ENCODE results near the gene IGFBPL1. TPM values are rescaled to one million over a fixed set of nuclear protein-coding genes. Genes with fewer than 3 reads are reported as not detected.

The IGFBPL1 gene
- polyA plus RNA-seq, 1 donor (not counting 4 experiments of a cell fraction or from before 2014, with no cell fraction given): not detected

DNA sequence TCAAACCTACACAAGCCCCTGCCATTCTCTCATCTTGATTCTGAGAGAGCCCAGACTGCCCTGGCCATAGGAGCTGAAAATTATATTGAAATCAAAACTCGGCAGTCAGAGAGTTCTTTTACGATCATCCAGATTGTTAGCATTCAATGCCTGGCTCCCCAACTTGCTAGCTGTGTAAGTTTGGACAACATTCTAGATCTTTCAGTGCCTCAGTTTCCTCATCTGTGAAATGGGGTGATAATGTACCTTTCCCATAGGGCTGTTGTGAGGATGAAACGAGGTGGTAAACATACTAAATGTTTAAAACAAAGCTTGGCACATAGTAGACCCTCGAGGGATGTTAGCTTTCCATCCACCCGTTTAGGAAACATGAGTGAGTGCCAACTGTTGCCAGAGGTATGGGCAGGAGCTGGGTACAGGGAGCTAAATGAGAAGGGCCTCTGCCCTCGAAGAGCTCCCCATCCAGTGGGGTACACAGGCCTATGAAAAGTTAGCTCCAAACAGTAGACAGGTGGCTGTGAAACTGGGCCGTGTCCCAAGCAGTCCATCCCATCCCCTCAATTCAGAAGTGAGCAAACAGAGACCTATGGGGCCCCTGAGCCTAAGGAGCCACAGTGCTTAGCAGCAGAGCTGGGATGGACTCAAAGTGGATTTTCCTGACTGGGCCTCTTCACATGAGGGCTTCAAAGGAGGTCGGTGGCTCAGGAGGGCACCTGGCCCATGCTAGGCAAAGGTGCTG, 17.3 kb upstream of the IGFBPL1 start:
- TF ChIP-seq, protein P1, sequence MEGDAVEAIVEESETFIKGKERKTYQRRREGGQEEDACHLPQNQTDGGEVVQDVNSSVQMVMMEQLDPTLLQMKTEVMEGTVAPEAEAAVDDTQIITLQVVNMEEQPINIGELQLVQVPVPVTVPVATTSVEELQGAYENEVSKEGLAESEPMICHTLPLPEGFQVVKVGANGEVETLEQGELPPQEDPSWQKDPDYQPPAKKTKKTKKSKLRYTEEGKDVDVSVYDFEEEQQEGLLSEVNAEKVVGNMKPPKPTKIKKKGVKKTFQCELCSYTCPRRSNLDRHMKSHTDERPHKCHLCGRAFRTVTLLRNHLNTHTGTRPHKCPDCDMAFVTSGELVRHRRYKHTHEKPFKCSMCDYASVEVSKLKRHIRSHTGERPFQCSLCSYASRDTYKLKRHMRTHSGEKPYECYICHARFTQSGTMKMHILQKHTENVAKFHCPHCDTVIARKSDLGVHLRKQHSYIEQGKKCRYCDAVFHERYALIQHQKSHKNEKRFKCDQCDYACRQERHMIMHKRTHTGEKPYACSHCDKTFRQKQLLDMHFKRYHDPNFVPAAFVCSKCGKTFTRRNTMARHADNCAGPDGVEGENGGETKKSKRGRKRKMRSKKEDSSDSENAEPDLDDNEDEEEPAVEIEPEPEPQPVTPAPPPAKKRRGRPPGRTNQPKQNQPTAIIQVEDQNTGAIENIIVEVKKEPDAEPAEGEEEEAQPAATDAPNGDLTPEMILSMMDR (optimal IDR thresholded peaks at IDR 0.05 in 1 of 3, IDR thresholded peaks at IDR 0.05 in 1 of 3, conservative IDR thresholded peaks at IDR 0.05 in 1 of 3; ENCODE audit: extremely low read depth in 1 of 3, insufficient read depth in 2 of 3, low read length in 3 of 3): no peak
- no peak for TF ChIP-seq EZH2 (IDR thresholded peaks at IDR 0.05; ENCODE audit: low read length)
- no peak for FAIRE-seq

DNA sequence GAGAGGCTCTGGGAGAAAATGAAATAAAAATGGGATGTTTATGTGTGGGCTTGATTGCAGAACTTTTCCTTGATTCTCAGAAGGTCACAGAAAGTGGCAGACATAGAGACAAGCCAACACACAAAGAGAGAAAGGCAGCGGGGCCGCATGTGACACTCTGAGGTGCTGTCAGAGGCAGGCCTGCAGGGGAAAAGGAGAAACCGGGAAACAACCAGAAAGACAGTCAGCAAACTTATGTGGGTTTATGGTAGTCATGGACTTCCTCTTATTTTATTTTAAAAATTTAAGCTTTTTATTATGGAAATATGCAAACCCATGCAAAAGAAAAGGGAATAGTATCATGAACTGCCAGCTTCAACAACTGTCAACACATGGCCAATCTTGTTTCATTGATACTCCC, 16.3 kb upstream of the IGFBPL1 start:
- Histone ChIP-seq H3K36me3 (ENCODE audit: control insufficient read depth in 2 of 2, extremely low read depth in 1 of 2, insufficient read depth in 2 of 2, low read length in 2 of 2) (no peaks in the 10 kb centered on the region), H2AFZ (ENCODE audit: control insufficient read depth, low read length) (no peak overlapping the region), H3K27me3 (ENCODE audit: control insufficient read depth, extremely low read depth, insufficient read depth, low read length) (no peaks in the 10 kb centered on the region), H3K4me2 (ENCODE audit: control insufficient read depth, extremely low read depth, insufficient read depth, low read depth, low read length) (no peak overlapping the region), H3K4me1 (ENCODE audit: control insufficient read depth, extremely low read depth, insufficient read depth, low read length) (peaks cover 19% of the 10 kb centered on the region), H3K9ac (ENCODE audit: control insufficient read depth, extremely low read depth, insufficient read depth, low read length) (no peak overlapping the region), H3K9me1 (ENCODE audit: control insufficient read depth, extremely low read depth, insufficient read depth, low read length) (no peaks in the 10 kb centered on the region), H3K79me2 (ENCODE audit: control insufficient read depth, insufficient read depth, low read length) (no peaks in the 10 kb centered on the region), H3K27ac (ENCODE audit: control insufficient read depth, insufficient read depth, low read length) (no peak overlapping the region), H4K20me1 (ENCODE audit: control insufficient read depth, extremely low read depth, insufficient read depth, low read length) (no peaks in the 10 kb centered on the region), H3K9me3 (ENCODE audit: control insufficient read depth, low read depth, low read length) (no peaks in the 10 kb centered on the region), H3K4me3 (ENCODE audit: control insufficient read depth in 2 of 3, extremely low read depth in 1 of 3, insufficient read depth in 2 of 3, low read depth in 1 of 3, low read length in 3 of 3) (no peak overlapping the region)
- DNase-seq (ENCODE audit: low read depth, low spot score): no peak
- dilution Hi-C loops (cut with MboI; ENCODE audit: extremely low pct_ligation_motif_present, low sequenced_read_pairs): no loop called here
- no peak for FAIRE-seq
- no peak for TF ChIP-seq EZH2 (IDR thresholded peaks at IDR 0.05; ENCODE audit: low read length)
- TF ChIP-seq, protein P1 (optimal IDR thresholded peaks at IDR 0.05 in 1 of 3, IDR thresholded peaks at IDR 0.05 in 1 of 3, conservative IDR thresholded peaks at IDR 0.05 in 1 of 3; ENCODE audit: extremely low read depth in 1 of 3, insufficient read depth in 2 of 3, low read length in 3 of 3): no peak

More for the DNA sequence above, 17.3 kb upstream of the IGFBPL1 start:
- Histone ChIP-seq H3K9me3 (ENCODE audit: control insufficient read depth, low read depth, low read length) (no peaks in the 10 kb centered on the region), H3K79me2 (ENCODE audit: control insufficient read depth, insufficient read depth, low read length) (no peaks in the 10 kb centered on the region), H4K20me1 (ENCODE audit: control insufficient read depth, extremely low read depth, insufficient read depth, low read length) (no peaks in the 10 kb centered on the region), H3K36me3 (ENCODE audit: control insufficient read depth in 2 of 2, extremely low read depth in 1 of 2, insufficient read depth in 2 of 2, low read length in 2 of 2) (no peaks in the 10 kb centered on the region), H3K9ac (ENCODE audit: control insufficient read depth, extremely low read depth, insufficient read depth, low read length) (no peak overlapping the region), H3K27me3 (ENCODE audit: control insufficient read depth, extremely low read depth, insufficient read depth, low read length) (no peaks in the 10 kb centered on the region), H3K9me1 (ENCODE audit: control insufficient read depth, extremely low read depth, insufficient read depth, low read length) (no peaks in the 10 kb centered on the region), H2AFZ (ENCODE audit: control insufficient read depth, low read length) (no peak overlapping the region), H3K4me1 (ENCODE audit: control insufficient read depth, extremely low read depth, insufficient read depth, low read length) (peaks cover 19% of the 10 kb centered on the region), H3K4me2 (ENCODE audit: control insufficient read depth, extremely low read depth, insufficient read depth, low read depth, low read length) (no peak overlapping the region), H3K4me3 (ENCODE audit: control insufficient read depth in 2 of 3, extremely low read depth in 1 of 3, insufficient read depth in 2 of 3, low read depth in 1 of 3, low read length in 3 of 3) (no peak overlapping the region), H3K27ac (ENCODE audit: control insufficient read depth, insufficient read depth, low read length) (no peak overlapping the region)
- no peak for DNase-seq (ENCODE audit: low read depth, low spot score)
- dilution Hi-C loops (cut with MboI; ENCODE audit: extremely low pct_ligation_motif_present, low sequenced_read_pairs): no loop called here

Data from keratinocyte (primary cell).